T47D (cell line): ENCODE data around the gene MRPL34.

Experiments used
- DNase-seq, 2 experiments: peaks; one replicate each; pipeline versions ENCODE4 v3.0.0 to v3.0.0-alpha.2; 2011 to 2012; ENCODE audit warnings: low read depth in 1 of 2, low spot score in 1 of 2
- JUND ChIP-seq: IDR thresholded peaks from 2 replicates; pipeline ENCODE4 v1.6.1; 2012; ENCODE audit warnings: low read depth
- in situ Hi-C: cut with HindIII; loops from 2 replicates; pipeline ENCODE4 v1.10.0; 2016; ENCODE audit warnings: low sequenced_read_pairs, low pct_unique_long_range_greater_than_20kb

MRPL34 gene

DNA sequence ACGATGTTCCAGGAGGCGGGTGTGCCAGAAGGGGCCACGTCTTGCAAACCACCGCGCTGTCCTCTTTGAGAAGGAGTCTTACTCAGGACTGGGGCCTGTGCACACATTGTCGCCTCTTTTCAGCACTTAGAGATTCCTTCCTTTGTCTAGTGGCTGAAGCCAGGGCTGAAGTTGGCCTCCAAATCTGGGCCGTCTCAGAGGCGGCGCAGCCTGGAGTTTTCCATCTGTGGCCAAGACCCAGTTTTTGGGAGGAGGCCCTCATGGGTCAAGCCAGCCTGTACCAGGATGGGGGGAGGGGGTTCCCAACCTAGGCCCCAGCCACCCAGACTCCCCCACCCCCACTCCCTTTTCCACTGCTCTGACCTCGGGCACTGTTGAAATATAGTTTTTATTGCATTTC, 17.2 kb downstream of the MRPL34 start:
- TF ChIP-seq JUND, result no peak
- in situ Hi-C loops, result no loop called here
- no peak for DNase-seq

DNA sequence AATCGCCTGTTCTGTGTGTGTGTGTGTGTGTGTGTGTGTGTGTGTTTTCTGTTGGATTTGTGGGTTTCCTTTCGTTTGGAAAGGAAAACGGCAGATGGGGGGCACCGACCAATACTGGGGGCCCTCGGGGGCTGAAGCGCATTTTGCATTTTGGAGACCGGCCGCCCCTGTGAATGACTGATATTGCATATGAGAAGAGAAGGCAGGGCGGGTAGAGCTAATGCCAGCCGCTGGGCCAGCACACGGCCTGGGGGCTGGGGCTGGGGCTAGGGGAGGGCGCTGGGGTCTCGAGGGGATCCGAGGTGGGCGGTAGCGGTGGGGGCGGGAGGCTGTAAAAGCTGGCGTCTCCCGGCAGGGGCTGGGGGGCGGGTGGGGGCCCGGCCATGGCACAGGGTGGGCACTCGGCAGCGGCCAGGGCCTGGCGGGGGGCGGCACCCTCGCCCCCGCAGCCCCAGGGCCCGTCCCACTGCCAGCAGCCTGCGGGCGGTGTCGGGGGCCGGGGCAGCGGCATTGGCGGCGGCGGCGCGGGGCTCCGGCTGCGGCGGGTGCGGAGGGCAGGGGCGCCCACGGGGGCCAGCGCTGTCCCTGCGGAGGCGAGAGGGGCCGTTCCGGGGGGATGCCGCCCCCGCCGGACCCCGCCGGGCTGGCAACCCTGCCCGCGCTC, 17.8 kb downstream of the MRPL34 start:
- no peak for TF ChIP-seq JUND
- no peak for DNase-seq
- in situ Hi-C loops, result no loop called here

GRCh38 chr19:17323964-17324332, 18.3 kb downstream of the MRPL34 start:
- TF ChIP-seq JUND, result no peak
- in situ Hi-C loops, result no loop called here
- DNase-seq, result no peak

DNA sequence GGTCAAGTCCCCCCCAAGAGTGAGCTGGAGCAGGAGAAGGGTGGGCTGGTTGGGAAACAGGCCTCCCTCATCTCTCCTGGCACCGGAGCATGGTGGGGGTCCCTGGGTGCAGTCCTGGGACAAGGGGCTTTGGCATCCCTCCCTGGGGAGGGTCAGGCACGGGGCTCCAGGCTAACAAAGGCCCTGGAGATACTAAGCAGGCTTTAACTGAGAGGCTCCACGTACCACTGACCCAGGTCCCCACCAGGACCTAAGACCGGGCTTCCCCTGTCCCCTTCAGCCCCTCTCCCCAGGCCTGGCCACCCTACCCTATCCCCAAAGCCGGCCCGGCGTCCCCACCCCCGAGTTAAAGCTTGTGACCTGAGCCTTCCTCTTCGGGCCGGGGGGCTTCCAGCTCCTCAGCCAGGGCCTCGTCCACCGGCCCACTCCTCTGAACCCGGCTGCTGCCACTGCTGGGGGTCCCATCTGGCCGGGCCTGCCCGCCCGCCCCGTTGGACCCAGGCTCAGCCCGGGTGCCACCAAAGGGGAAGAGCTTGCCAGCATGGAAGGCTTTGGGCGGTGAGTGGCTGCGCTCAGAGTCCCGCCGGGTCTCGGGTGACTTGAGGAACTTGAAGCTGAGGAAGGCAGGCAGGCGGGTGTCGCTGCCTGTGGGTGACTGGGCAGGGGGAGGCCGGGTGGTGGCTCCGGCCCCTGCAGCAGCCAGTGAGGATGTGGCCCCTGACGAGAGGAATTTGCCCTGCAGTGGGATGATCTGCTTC, 18.9 kb downstream of the MRPL34 start:
- in situ Hi-C loops, result no loop called here
- TF ChIP-seq JUND, result no peak
- DNase-seq, result no peak

- in situ Hi-C loops, result no loop called here
- DNase-seq, result no peak
- no peak for TF ChIP-seq JUND
Measured at GRCh38 chr19:17325133-17325532, 19.5 kb downstream of the MRPL34 start.

DNA sequence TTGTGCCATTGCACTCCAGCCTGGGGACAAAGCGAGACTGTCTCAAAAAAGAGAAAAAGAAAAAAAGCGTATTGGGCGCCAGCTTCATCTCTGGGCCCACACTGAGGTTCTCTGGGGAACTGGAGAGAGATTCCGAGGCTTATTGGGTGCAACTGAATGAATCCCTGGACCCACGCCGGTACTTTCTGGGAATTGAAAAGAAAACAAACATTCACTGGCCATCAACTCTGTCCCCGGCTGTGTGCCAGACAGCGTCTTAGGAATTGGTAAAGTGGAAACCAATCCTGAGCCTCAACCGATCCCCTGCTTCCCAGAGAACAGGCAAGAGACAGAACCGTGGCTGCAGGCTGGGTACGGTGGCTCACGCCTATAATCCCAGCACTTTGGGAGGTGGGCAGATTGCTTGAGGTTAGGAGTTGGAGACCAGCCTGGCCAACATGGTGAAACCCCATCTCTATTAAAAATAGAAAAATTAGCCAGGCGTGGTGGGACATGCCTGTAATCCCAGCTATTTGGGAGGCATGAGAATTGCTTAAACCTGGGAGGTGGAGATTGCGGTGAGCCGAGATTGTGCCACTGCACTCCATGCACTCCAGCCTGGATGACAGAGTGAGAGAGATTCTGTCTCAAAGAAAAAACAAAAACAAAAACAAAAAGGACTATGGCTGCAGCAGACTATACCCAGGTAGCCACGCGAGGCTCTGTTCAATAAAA, 20.4 kb downstream of the MRPL34 start:
- in situ Hi-C loops, result no loop called here
- DNase-seq, result no peak
- no peak for TF ChIP-seq JUND

DNA sequence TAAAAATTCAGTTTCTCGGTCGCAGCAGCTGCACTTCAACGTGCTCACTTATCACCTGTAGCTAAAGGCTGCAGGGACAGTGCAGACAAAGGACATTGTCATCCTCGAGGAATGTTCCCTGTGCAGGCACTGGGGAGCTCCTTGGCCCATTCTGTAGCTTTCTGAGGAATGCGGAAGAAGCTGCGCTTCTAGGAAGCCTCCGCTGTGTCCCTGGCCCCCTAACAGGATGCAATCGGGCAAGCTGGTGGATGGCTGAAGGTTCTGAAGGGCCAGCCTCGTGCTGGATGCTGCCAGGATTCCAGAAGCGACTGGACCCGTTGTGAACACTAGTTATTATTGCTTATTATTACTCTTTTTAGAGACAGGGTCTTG, 20.9 kb downstream of the MRPL34 start:
- in situ Hi-C loops, result no loop called here
- TF ChIP-seq JUND, result no peak
- DNase-seq, result no peak

DNA sequence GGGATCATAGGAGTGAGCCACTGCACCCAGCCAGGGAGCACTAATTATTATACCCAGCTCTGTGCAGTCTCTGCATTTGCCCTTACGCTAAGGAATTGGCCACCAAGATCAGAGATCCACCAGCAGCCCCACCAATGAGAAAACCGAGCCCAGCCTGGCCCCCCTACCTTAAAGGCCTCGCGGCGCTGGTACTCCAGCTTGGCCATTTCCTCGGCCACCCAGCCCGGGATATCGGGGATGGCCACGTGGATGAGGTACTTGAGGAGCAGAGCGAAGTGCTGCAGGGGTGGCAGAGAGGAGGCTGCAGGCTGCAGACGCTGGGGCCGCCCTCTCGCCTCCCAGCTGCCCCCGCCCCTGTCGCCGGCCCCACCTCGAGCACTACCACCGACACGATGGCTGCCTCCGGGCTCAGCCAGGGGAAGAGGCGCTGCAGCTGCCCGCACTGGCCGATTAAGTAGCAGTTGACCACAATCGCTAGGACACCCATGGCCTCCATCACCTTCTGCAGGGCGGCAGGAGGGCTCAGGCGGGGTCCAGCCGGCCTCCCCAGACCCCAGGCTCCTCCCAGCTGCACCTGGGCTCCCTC, 21.5 kb downstream of the MRPL34 start:
- DNase-seq, result no peak
- in situ Hi-C loops, result no loop called here
- no peak for TF ChIP-seq JUND

- DNase-seq, result no peak
- in situ Hi-C loops, result no loop called here
- TF ChIP-seq JUND, result no peak
Measured at GRCh38 chr19:17327654-17328516, 22.2 kb downstream of the MRPL34 start.

DNA sequence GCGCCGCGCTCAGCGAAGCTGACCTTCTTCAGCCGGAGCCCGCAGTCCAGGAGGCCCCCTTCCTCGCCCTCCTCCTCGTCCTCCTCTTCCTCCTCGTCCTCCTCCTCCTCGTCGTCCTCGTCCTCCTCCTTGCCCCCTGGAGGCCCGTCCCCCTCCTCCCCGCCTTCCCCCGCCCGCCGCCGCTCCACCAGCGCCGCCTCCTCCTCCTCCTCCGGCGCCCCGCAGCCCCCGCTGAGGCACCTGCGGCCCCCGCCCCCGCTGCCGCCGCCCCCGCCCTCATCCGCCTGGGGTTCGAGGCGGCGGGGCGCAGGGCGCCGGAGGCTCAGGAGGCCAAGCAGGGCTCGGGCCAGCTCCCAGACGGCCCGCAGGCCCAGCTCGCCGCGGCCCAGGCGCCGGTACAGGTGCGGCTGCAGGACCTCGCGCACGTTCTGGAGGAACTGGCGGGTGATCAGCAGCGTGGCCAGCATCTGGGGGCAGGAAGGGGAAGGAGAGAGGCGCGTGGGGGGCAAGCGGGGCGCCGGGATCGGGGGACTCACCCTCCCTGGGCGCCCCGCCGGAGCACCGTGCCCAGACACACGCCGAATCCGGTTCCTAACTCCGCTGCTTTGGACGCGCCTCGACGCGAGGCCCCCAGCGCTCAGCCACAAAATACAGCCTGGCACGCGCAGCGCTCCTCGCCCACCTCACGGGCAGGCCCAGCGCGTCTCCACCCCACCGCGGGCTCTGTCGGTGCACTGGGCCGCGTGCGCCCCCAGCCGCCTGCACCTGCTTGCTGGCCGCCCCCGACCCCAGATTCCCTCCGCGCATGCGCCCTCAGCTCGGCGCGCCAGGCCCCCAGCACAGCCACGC, 23.1 kb downstream of the MRPL34 start:
- TF ChIP-seq JUND, result no peak
- no peak for DNase-seq
- in situ Hi-C loops, result no loop called here
